ENCODE data around the gene LCE7A.
A peak's percentile ranks its signal among the peaks of the same experiment; 100 is the strongest.

The LCE7A gene

GRCh38 chr1:152823294-152823693 lies 36.5 kb upstream of the LCE7A start:
- no peaks in the 10 kb centered on the region for H3K79me2 ChIP-seq (ENCODE audit: insufficient read depth, low read depth)
- H2AFZ ChIP-seq (ENCODE audit: low read depth) = no peak overlapping the region
- no peak overlapping the region for H3K4me2 ChIP-seq
- H3K27me3 ChIP-seq (ENCODE audit: insufficient read depth, low read depth) = no peaks in the 10 kb centered on the region
- H3K4me3 ChIP-seq (IDR thresholded peaks at IDR 0.05; ENCODE audit: insufficient read depth, low read depth, low read length) = no peak overlapping the region
- no peak overlapping the region for H3K9ac ChIP-seq
- TF ChIP-seq, protein P1, sequence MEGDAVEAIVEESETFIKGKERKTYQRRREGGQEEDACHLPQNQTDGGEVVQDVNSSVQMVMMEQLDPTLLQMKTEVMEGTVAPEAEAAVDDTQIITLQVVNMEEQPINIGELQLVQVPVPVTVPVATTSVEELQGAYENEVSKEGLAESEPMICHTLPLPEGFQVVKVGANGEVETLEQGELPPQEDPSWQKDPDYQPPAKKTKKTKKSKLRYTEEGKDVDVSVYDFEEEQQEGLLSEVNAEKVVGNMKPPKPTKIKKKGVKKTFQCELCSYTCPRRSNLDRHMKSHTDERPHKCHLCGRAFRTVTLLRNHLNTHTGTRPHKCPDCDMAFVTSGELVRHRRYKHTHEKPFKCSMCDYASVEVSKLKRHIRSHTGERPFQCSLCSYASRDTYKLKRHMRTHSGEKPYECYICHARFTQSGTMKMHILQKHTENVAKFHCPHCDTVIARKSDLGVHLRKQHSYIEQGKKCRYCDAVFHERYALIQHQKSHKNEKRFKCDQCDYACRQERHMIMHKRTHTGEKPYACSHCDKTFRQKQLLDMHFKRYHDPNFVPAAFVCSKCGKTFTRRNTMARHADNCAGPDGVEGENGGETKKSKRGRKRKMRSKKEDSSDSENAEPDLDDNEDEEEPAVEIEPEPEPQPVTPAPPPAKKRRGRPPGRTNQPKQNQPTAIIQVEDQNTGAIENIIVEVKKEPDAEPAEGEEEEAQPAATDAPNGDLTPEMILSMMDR (conservative IDR thresholded peaks at IDR 0.05; ENCODE audit: low read depth, low read length) = no peak
- H3K36me3 ChIP-seq (ENCODE audit: insufficient read depth) = no peaks in the 10 kb centered on the region
- H4K20me1 ChIP-seq (ENCODE audit: insufficient read depth) = no peaks in the 10 kb centered on the region
- no peak overlapping the region for H3K27ac ChIP-seq
- no peaks in the 10 kb centered on the region for H3K4me1 ChIP-seq (ENCODE audit: low read depth, poor library complexity, severe bottlenecking)

DNA sequence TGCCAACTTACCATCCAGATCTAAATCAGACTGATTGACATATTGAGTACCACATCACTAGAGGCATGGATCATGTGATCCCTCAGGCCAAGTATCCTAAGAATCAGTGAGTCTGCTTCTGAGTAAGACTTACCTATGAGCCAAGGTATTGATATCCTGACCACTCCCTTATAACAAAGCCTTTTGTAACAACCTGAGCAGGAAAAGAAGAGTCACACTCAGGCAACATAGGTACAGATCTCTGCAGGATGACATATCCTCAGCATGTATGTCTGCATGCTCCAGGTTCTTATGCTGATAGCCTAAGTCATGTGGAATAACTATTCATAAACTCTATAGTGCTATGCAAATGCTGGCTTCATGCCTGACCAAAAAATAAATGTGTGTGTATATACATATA lies 34.8 kb upstream of the LCE7A start:
- H3K36me3 ChIP-seq (ENCODE audit: insufficient read depth) = no peaks in the 10 kb centered on the region
- no peaks in the 10 kb centered on the region for H3K27me3 ChIP-seq (ENCODE audit: insufficient read depth, low read depth)
- no peak overlapping the region for H3K9ac ChIP-seq
- H3K27ac ChIP-seq = no peak overlapping the region
- H3K4me2 ChIP-seq = no peak overlapping the region
- no peaks in the 10 kb centered on the region for H4K20me1 ChIP-seq (ENCODE audit: insufficient read depth)
- no peaks in the 10 kb centered on the region for H3K79me2 ChIP-seq (ENCODE audit: insufficient read depth, low read depth)
- no peaks in the 10 kb centered on the region for H3K4me1 ChIP-seq (ENCODE audit: low read depth, poor library complexity, severe bottlenecking)
- no peak overlapping the region for H3K4me3 ChIP-seq (IDR thresholded peaks at IDR 0.05; ENCODE audit: insufficient read depth, low read depth, low read length)
- H2AFZ ChIP-seq (ENCODE audit: low read depth) = no peak overlapping the region
- TF ChIP-seq, protein P1 (conservative IDR thresholded peaks at IDR 0.05; ENCODE audit: low read depth, low read length) = no peak

DNA sequence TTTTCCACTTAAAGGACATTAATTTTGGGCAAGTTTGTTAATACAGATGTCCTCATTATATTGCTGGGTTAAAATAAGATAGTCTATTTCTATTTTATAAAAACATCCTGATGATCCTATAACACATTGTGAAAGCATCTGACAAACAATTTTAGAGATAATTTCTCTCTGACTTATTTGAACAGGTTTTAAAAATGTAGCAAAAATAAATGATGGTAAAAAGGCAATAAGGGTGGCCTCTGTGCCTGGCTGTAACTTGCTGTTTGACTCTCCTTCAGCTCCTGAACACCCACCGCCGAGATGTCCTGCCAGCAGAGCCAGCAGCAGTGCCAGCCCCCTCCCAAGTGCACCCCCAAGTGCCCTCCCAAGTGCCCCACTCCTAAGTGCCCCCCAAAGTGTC lies 32.6 kb upstream of the LCE7A start, which contains the start of gene LCE1A:
LCE1A (plus strand) TSS at position 301 of the 400 bp plus-strand sequence; CDS start at position 301, 0 bp downstream.
- Histone ChIP-seq H3K27me3 (ENCODE audit: insufficient read depth, low read depth) (no peaks in the 10 kb centered on the region), H3K9ac (no peak within 1 kb of the TSS), H3K27ac (no peak within 1 kb of the TSS), H3K36me3 (ENCODE audit: insufficient read depth) (no peaks in the 10 kb centered on the region), H3K4me1 (ENCODE audit: low read depth, poor library complexity, severe bottlenecking) (no peaks in the 10 kb centered on the region), H3K4me2 (no peak within 1 kb of the TSS), H2AFZ (ENCODE audit: low read depth) (no peak within 1 kb of the TSS), H3K79me2 (ENCODE audit: insufficient read depth, low read depth) (no peaks in the 10 kb centered on the region), H3K4me3 (IDR thresholded peaks at IDR 0.05; ENCODE audit: insufficient read depth, low read depth, low read length) (peak within 1 kb of the TSS; percentile 10), H4K20me1 (ENCODE audit: insufficient read depth) (no peaks in the 10 kb centered on the region)
- TF ChIP-seq, protein P1 (conservative IDR thresholded peaks at IDR 0.05; ENCODE audit: low read depth, low read length) = no peak

- no peak overlapping the region for H2AFZ ChIP-seq (ENCODE audit: low read depth)
- H4K20me1 ChIP-seq (ENCODE audit: insufficient read depth) = no peaks in the 10 kb centered on the region
- TF ChIP-seq, protein P1 (conservative IDR thresholded peaks at IDR 0.05; ENCODE audit: low read depth, low read length) = no peak
- no peaks in the 10 kb centered on the region for H3K27me3 ChIP-seq (ENCODE audit: insufficient read depth, low read depth)
- no peaks in the 10 kb centered on the region for H3K36me3 ChIP-seq (ENCODE audit: insufficient read depth)
- no peaks in the 10 kb centered on the region for H3K79me2 ChIP-seq (ENCODE audit: insufficient read depth, low read depth)
- no peak overlapping the region for H3K9ac ChIP-seq
- H3K4me2 ChIP-seq = no peak overlapping the region
- H3K27ac ChIP-seq = no peak overlapping the region
- no peak overlapping the region for H3K4me3 ChIP-seq (IDR thresholded peaks at IDR 0.05; ENCODE audit: insufficient read depth, low read depth, low read length)
- H3K4me1 ChIP-seq (ENCODE audit: low read depth, poor library complexity, severe bottlenecking) = no peaks in the 10 kb centered on the region
Measured at GRCh38 chr1:152836870-152837269, 22.9 kb upstream of the LCE7A start.
